HG02973 (cell line): ENCODE measurements around the gene GAS2L3.
"Not testable (repeated sequence)": the region's sequence is repeated elsewhere in the genome, so short reads cannot be mapped to it uniquely, and the experiment has no call there.

Experiments
- ATAC-seq: cut with Tn5 transposase; IDR thresholded peaks from one replicate; pipeline ENCODE4 v1.9.1; 2021; ENCODE audit warnings: moderate library complexity; ENCODE audit not compliant: unreplicated experiment

Gene GAS2L3

GRCh38 chr12:100574187-100575074 lies 947 bp downstream of the GAS2L3 start:
- ATAC-seq: peak; percentile 1

- no peak for ATAC-seq
These were observed 3.0 kb downstream of the GAS2L3 start for GRCh38 chr12:100576331-100577036.

GRCh38 chr12:100578923-100579322 lies 5.4 kb downstream of the GAS2L3 start:
- ATAC-seq: no peak

- no peak for ATAC-seq
These were observed 6.4 kb downstream of the GAS2L3 start for GRCh38 chr12:100579844-100580243.

- ATAC-seq: no peak
These were observed 10.8 kb downstream of the GAS2L3 start for GRCh38 chr12:100584256-100584655.

GRCh38 chr12:100591979-100592378 lies 18.5 kb downstream of the GAS2L3 start:
- ATAC-seq: no peak

GRCh38 chr12:100593490-100593889 lies 20.0 kb downstream of the GAS2L3 start:
- no peak for ATAC-seq

- no peak for ATAC-seq
These were observed 28.1 kb downstream of the GAS2L3 start for GRCh38 chr12:100601626-100602025.

GRCh38 chr12:100602997-100603396 lies 29.5 kb downstream of the GAS2L3 start:
- not testable (repeated sequence) for ATAC-seq

GRCh38 chr12:100608776-100609175 lies 35.3 kb downstream of the GAS2L3 start:
- ATAC-seq: no peak

GRCh38 chr12:100610666-100611430 lies 37.4 kb downstream of the GAS2L3 start:
- ATAC-seq: no peak

- ATAC-seq: no peak
These were observed 39.1 kb downstream of the GAS2L3 start for GRCh38 chr12:100612606-100613005.

- no peak for ATAC-seq
These were observed 51.1 kb downstream of the GAS2L3 start for GRCh38 chr12:100624571-100624970.

GRCh38 chr12:100632445-100632892 lies 59.0 kb downstream of the GAS2L3 start:
- ATAC-seq: no peak

GRCh38 chr12:100633082-100633785 lies 59.8 kb downstream of the GAS2L3 start:
- not testable (repeated sequence) for ATAC-seq

- ATAC-seq: no peak
These were observed 69.8 kb downstream of the GAS2L3 start for GRCh38 chr12:100643246-100643645.

GRCh38 chr12:100646896-100647295 lies 73.4 kb downstream of the GAS2L3 start:
- no peak for ATAC-seq

- ATAC-seq: no peak
These were observed 77.6 kb downstream of the GAS2L3 start for GRCh38 chr12:100651108-100651507.

- no peak for ATAC-seq
These were observed 78.2 kb downstream of the GAS2L3 start for GRCh38 chr12:100651694-100652093.

- no peak for ATAC-seq
These were observed 79.0 kb downstream of the GAS2L3 start for GRCh38 chr12:100652488-100652887.

GRCh38 chr12:100656141-100656540 lies 82.7 kb downstream of the GAS2L3 start:
- no peak for ATAC-seq
